Activated T-helper 9 cell treated with anti-CD3 and anti-CD28 coated beads, Interleukin-2, amount 50 U/mL, for 16 hours (primary cell): ENCODE data around the gene SHE.
"Not testable (repeated sequence)": the region's sequence is repeated elsewhere in the genome, so short reads cannot be mapped to it uniquely, and the experiment has no call there.

ENCODE experiments used
- DNase-seq: peaks from one replicate; pipeline ENCODE4 v3.0.0-alpha.2; 2020; ENCODE audit warnings: low read depth

Gene SHE

GRCh38 chr1:154502066-154502743 lies at the start of gene SHE, which contains the start of gene TDRD10:
TSS of gene SHE (minus strand) at chr1:154502412. CDS start at chr1:154502026, 386 bp downstream.
TSS of gene TDRD10 (plus strand) at chr1:154502219. CDS start at chr1:154506904, 4,685 bp downstream.
- DNase-seq: no peak

DNA sequence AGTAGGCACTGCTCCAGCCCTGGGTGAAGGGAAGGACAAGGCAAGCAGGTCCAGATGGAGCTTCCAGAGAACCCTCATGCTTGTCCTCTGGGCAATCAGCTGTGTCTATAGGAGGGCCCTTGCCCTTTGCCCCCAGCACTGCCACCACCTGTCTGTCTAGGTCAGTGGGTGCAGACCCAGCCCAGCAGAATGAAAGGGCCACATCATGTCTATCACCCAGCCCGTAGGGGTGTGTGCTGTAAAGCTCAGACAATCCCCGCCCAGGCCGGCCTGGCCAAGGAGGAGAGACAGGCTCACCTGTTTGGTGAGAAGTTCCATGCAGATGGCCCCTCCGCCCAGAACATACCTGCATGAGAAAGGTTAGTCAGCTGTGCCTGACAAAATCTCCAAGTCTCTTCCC lies 49.3 kb upstream of the SHE start:
- no peak for DNase-seq

- no peak for DNase-seq
Observed at GRCh38 chr1:154550657-154551056, 48.4 kb upstream of the SHE start.

DNA sequence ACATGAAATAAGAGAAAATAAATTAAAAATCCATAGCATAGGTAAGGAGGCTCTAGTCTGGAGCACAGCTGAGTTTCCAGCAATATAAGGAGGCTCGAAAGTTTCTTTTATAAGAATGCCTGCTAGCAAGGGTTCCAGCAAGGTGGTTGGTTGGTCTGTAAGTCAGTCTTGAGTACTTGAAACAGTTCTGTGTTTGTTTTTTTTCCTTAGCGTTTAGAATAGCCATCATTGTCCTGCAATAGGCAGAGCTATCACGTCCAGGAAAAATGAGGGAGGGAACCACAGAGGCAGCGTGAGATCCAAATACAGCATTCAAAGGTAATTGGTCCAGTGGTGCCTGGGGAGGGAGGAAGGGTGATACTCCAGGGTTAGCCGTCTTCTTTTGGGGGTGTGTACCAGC lies 47.9 kb upstream of the SHE start:
- DNase-seq: no peak

- DNase-seq: no peak
Observed at GRCh38 chr1:154549202-154549770, 47.1 kb upstream of the SHE start.

GRCh38 chr1:154548028-154548427 lies 45.8 kb upstream of the SHE start:
- no peak for DNase-seq

DNA sequence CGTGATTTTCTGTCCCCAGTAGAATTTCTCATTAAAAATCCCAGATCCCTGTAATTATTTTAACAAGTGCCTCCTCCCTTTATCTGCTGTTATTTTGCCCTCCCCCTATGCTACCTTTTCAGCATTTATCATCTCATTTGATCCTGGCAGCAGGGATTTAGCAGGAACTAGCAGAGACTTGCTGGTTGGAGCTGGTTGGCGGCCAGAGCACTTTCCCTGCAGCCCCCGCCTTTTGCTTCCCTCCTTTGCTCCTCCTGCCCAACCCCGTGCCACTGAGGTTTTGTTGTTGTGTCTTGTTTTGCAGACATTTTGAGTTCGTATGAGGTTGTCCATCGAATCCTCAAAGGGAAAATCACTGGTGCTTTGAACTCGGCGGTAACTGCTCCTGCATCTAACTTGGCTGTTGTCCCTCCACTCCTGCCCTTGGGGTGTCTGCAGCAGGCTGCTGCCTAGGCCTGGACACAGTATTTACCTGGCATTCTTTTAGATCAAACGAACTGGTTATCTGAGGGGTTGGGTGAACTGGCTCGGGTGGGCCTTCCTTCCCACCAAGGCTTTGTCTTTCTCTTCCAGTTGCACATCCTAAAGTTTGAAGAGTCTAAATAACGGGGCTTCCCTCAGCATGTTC lies 45.0 kb upstream of the SHE start:
- no peak for DNase-seq

DNA sequence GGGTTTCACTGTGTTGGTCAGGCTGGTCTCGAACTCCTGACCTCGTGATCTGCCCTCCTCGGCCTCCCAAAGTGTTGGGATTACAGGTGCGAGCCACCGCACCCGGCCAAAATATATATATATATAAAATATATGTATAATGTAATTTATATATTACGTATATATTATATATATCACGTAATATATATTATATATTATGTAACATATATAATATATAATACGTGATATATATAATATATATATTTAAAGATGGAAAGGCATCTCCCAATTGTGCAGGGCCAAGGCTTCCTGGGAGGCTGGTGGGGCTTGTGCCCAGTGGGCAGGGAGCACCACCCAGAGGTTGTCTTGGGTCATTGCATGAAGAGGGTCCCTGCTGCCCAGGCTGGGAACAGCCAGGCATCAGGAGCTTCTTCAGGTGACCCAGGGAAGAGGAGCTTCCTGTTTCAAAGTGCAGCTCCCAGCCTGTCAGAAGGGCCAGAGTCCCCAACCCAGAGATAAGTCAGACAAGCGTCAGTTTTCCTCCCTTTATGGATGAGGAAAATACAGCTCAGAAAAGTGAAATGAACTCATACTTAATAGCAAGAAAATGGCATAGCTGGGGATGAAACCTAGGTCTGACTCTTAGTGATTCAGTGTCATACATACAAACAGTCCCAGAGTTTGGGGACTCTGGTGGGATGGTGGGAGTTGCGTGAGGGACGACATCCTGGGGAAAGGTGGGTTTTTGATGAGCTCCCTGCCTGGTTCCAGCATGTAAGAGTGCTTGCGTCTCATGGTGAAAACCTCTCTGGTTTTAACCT lies 44.3 kb upstream of the SHE start:
- peak; percentile 13 for DNase-seq

DNA sequence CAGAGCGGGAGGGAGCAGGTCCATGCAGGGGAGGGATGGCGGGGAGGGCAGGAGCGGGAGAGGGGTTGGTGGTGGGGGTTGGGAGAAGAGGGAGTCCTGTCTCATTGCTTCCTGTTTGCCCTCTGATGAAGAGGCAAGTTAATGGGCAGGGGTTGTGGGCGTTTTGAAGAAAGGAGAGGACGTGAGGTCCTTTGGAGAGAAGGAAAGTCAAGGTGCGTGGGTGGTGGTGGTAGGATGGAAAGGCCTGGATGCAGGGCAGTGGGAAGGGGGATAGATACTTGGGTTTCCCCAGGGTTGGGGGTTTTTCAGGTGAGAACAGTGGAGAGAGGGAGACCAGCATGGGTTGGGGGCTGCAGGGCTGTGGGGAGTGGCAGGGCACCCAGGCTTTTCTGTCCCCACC lies 39.0 kb upstream of the SHE start:
- no peak for DNase-seq

DNA sequence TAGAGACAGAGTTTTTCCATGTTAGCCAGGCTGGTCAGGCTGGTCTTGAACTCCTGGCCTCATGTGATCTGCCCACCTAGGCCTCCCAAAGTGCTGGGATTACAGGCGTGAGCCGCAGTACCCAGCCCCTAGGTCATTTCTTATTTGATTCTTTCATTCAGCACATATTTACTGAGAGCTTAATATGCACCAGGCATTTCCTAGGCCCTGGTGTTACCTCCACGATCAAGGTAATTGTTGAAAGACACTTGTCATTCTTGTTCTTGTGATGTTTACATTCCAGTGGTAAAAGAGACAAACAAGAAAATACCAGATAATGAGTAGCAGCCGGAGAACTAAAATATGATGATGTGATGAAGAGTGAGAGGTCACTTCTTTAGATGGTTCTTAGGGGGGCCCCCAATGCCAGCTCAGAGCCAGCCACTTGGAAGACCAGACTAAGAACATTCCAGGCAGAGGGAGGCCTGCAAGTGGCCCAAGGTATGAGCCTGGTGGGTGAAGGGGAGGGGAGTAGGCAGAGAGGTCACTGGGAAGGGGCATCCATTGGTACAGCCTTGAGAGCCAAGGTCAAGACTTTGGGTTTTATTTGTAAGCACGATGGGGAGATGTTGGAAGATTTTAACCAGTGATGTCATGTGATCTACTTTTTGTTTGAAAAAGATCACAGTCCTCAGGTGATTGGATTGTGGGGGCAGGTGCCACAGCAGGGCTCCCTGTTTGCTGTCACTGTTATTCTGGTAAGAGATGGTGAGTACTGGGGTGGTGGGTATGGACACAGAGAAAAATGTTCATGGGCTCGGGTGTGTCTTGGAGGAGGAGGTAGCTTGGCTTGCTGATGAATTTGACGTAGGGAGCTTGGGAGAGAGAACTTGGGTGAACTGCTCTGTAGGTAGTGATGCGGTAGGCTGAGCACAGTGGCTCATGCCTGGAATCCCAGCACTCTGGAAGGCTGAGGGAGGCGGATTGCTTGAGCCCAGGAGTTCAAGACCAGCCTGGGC lies 37.6 kb upstream of the SHE start:
- DNase-seq: no peak

- no peak for DNase-seq
Observed at GRCh38 chr1:154536570-154536969, 34.4 kb upstream of the SHE start.

- DNase-seq: no peak
Observed at GRCh38 chr1:154533952-154534844, 32.0 kb upstream of the SHE start.

- DNase-seq: not testable (repeated sequence)
Observed at GRCh38 chr1:154531950-154532349, 29.7 kb upstream of the SHE start.

- no peak for DNase-seq
Observed at GRCh38 chr1:154529308-154529707, 27.1 kb upstream of the SHE start.

GRCh38 chr1:154527192-154527591 lies 25.0 kb upstream of the SHE start:
- DNase-seq: no peak

GRCh38 chr1:154524881-154525280 lies 22.7 kb upstream of the SHE start:
- no peak for DNase-seq

DNA sequence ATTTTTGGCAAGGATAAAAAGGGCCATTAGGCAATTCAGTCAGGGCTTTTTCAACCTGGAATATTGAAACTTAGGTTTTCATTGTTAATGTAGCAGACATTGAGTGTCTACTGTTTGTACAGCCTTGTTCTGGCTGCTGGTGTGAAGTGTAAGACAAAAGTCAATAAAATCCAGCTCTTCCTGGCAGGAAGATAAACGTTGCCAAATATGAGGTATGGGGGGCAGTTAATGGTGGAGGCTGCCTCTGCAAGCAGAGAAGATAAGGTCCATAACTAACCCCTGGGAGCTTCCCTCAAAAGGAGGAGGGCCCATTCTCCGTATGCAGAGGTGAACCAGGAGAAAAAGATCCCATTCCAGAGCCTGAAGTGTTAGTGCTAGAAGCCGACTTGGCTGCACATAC lies 19.5 kb upstream of the SHE start:
- no peak for DNase-seq

GRCh38 chr1:154520333-154520732 lies 18.1 kb upstream of the SHE start:
- no peak for DNase-seq

DNA sequence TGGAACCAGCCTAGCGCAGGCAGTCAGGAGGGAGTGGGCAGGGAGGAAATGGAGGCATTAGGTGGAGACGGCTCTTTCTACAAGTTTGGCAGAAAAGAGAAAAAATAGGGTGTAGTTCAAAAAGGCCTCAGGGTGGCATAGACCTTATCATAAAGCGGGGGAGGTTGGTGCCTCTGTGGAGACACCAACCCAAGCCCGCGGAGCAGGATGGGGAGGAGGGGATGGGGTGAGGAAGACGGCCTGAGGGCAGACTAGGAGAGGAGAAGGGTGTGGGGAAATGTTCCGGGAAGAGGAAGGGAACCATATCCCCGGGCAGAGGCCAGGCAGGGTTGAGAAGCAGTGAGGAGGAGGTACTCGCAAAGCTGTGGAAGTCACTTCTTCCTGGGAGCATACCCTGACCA lies 17.4 kb upstream of the SHE start:
- DNase-seq: no peak

- DNase-seq: no peak
Observed at GRCh38 chr1:154517661-154518060, 15.4 kb upstream of the SHE start.
